Measurements from ENCODE around the gene LYZL6.
"Not testable (repeated sequence)": the region's sequence is repeated elsewhere in the genome, so short reads cannot be mapped to it uniquely, and the experiment has no call there.

LYZL6 gene

DNA sequence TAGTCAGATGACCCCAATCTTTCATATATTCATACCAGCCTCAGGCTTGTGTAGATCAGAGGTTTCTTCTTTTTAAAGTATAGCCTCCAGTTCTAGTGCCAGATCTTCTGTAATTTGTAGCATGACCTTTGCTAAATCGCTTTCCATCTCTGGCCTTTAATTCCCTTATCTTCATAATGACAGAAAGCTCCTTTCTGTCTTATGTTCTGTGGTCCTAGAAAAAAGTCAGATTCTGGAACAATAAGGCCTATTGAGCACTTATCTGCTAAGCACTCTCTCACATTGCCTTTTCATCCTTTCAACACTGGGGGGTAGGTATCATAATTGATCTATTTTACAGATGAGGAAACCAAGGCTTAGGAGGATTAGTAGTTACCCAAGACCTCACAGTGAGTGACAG is 28.6 kb upstream of the LYZL6 start:
- H3K36me3 ChIP-seq (replicated peaks), result no peaks in the 10 kb centered on the region
- no peak overlapping the region for H3K4me3 ChIP-seq
- H3K9me3 ChIP-seq, result no peaks in the 10 kb centered on the region
- H3K27me3 ChIP-seq (ENCODE audit: low read depth), result no peaks in the 10 kb centered on the region
- in situ Hi-C loops (cut with MboI; ENCODE audit: low sequenced_read_pairs), result loop anchor here (5.0 to 10.0 kb wide), 2 partner anchors 175 to 513 kb away; partner anchors contain the start of gene ZNHIT3
- H3K4me1 ChIP-seq, result no peaks in the 10 kb centered on the region
- no peak for DNase-seq (ENCODE audit: low spot score in 2 of 2)

DNA sequence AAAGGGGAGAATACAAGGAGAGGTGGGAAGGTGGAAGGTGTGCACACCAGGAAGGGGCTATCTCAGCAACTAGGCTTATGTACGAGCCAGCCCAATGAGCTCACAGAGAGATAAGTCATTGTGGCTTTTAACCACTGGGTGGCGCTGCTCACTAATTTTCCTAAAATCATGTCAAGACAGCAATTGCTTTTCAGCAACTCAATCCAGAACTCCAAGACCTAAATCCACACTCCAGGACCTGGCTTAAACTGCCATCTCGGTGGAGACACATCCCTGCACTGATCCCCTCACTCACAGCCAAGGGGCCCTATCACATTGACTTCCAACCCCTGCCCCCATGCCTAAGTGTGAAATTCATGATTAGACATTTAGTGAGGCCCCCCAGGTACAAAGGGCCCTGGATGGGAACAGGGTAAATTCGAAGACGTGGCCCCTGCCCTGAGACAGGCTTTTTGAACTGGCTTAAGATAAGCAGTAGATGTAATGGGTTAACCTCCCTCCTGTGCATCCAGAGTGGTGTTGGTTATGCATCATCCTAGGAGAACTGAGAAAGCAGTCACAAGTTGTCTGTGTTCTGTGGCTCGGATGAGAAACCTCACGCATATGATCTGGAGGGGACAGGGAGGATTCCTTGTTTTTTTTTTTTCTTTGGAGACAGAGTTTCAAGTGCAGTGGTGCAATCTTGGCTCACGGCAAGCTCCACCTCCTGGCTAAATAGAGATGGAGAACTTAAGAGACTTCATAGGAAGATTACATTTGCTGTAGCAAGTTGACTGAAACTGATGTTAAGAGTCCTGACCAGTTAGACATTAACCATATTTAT is 26.3 kb upstream of the LYZL6 start:
- Histone ChIP-seq H3K4me3 (no peak overlapping the region), H3K27me3 (ENCODE audit: low read depth) (no peaks in the 10 kb centered on the region), H3K9me3 (no peaks in the 10 kb centered on the region), H3K36me3 (replicated peaks) (no peaks in the 10 kb centered on the region), H3K4me1 (no peaks in the 10 kb centered on the region)
- peak; percentile 68 to 87 for DNase-seq (ENCODE audit: low spot score in 2 of 2)
- in situ Hi-C loops (cut with MboI; ENCODE audit: low sequenced_read_pairs), result loop anchor here (5.0 to 10.0 kb wide), 2 partner anchors 178 to 515 kb away; partner anchors contain the start of gene ZNHIT3

DNA sequence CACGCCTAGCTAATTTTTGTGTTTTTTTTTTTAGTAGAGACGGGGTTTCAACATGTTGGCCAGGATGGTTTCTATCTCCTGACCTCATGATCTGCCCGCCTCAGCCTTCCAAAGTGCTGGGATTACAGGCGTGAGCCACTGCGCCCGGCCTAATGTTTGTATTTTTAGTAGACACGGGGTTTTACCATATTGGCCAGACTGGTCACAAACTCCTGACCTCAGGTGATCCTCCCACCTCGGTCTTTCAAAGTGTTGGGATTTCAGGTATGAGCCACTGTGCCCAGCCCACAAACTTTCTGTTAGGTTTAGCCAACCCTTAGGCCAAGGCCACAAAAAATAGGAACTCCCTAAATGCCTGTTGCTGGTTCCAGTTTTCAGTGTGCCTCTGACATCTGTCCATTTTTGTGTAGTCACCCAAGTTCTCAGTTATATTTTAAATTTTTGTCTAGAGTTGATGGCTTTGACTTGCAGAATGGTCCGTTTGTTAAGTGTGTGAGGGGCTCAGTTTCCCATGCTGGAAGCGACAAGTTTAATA is 25.1 kb upstream of the LYZL6 start:
- H3K27me3 ChIP-seq (ENCODE audit: low read depth), result peaks cover 3% of the 10 kb centered on the region; the same call in 1 of the 2 replicates
- in situ Hi-C loops (cut with MboI; ENCODE audit: low sequenced_read_pairs), result no loop called here
- H3K9me3 ChIP-seq, result no peaks in the 10 kb centered on the region
- no peaks in the 10 kb centered on the region for H3K4me1 ChIP-seq
- no peaks in the 10 kb centered on the region for H3K36me3 ChIP-seq (replicated peaks)
- H3K4me3 ChIP-seq, result no peak overlapping the region
- no peak for DNase-seq (ENCODE audit: low spot score in 2 of 2)

DNA sequence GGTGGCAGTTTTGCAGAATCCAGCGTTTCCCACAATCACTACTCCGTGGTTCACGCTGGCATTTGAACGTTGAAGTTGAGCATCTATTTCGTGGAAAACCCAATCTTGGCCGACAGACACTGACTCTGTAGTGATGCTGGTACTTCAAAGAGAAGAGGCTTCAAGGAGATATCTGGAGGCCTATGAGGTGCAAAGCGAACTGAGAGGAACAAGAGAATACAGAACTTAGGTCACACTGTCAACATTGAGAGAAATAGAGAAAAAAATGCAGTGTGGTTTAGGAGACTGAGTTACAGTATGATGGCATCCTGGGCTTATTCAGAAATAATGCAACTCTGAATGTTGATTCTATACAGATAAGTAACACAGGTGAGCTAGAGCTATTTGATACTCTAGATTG is 21.8 kb upstream of the LYZL6 start:
- no peak for DNase-seq (ENCODE audit: low spot score in 2 of 2)
- no peak overlapping the region for H3K4me3 ChIP-seq
- H3K36me3 ChIP-seq (replicated peaks), result no peaks in the 10 kb centered on the region
- peaks cover 5% of the 10 kb centered on the region; the same call in 1 of the 2 replicates for H3K27me3 ChIP-seq (ENCODE audit: low read depth)
- in situ Hi-C loops (cut with MboI; ENCODE audit: low sequenced_read_pairs), result no loop called here
- no peaks in the 10 kb centered on the region for H3K4me1 ChIP-seq
- H3K9me3 ChIP-seq, result no peaks in the 10 kb centered on the region

DNA sequence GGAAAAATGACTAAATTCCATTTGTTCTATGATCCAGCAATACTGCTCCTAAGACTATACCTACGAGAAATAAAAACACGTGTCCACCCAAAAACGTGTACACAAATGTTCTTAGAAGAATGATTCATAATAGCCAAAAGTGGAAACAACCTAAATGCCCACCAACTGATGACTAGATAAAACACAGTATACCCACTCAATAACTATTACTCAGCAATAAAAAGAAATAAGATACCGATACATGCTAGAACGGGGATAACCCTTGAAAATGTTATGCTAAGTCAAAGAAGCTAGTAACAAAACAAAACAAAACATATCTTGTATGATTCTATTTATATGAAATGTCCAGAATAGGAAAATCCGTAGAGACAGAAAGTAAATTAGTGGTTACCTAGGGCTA is 20.1 kb upstream of the LYZL6 start:
- H3K27me3 ChIP-seq (ENCODE audit: low read depth), result peaks cover 10% of the 10 kb centered on the region; the same call in 1 of the 2 replicates
- H3K9me3 ChIP-seq, result no peaks in the 10 kb centered on the region
- H3K4me1 ChIP-seq, result no peaks in the 10 kb centered on the region
- no peak overlapping the region for H3K4me3 ChIP-seq
- no peaks in the 10 kb centered on the region for H3K36me3 ChIP-seq (replicated peaks)
- DNase-seq (ENCODE audit: low spot score in 2 of 2), result no peak
- in situ Hi-C loops (cut with MboI; ENCODE audit: low sequenced_read_pairs), result no loop called here

DNA sequence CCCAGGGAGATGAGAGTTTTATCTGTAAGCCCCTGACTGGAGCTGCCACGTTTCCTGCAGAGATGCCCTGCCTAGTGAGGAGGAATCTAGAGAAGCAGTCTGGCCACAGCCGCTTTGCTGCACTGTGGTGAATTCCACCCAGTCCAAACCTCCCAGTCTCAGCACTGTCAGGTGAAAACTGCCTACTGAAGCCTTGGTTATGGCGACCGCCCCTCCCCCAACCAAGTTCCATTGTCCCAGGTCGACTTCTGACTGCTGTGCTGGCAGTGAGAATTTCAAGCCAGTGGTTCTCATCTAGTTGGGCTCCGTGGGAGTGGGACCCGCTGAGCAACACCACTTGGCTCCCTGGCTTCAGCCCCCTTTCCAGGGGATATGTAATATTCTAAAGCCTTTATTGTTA is 10.2 kb upstream of the LYZL6 start:
- Histone ChIP-seq H3K9me3 (no peaks in the 10 kb centered on the region), H3K4me1 (no peaks in the 10 kb centered on the region), H3K27me3 (ENCODE audit: low read depth) (0 out of 2 replicates have a peak, but pooled peaks cover 2% of the 10 kb centered on the region), H3K36me3 (replicated peaks) (no peaks in the 10 kb centered on the region), H3K4me3 (no peak overlapping the region)
- in situ Hi-C loops (cut with MboI; ENCODE audit: low sequenced_read_pairs), result no loop called here
- DNase-seq (ENCODE audit: low spot score in 2 of 2), result no peak

DNA sequence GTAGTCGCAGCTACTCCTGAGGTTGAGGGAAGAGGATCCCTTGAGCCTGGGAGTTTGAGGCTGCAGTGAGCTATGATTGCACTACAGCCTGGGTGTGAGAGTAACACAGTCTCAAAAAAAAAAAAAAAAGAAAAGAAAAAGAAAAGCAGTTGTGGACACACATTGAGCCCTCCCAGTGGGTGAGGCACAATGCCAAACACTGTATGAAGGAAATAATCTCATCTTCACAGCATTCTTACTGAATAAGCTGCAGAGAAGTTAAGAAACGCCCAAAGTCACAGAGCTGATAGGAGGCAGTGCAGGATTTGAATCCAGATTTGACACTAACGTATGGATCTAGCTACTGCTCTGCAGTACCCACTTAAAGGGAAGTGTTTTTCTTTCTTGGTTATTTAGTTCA is 5.9 kb upstream of the LYZL6 start:
- in situ Hi-C loops (cut with MboI; ENCODE audit: low sequenced_read_pairs), result no loop called here
- H3K4me3 ChIP-seq, result no peak overlapping the region
- H3K36me3 ChIP-seq (replicated peaks), result no peaks in the 10 kb centered on the region

DNA sequence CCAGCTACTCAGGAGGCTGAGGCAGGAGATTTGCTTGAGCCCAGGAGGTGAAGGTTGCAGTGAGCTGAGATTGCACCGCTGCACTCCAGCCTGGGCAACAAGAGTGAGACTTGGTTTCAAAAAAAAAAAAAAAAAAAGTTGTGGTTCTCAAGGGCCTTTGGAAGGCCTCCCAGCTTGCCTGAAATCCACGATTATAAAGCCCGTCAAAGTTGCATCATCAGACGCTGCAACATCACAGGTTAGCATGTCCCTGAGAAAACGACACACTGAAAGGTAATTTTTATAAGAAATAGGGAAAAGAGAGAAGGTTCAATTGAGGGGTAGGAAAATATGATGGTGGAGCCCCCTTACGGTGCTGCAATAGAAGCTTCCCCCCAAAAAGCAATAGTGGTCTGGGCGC is 4.6 kb upstream of the LYZL6 start:
- in situ Hi-C loops (cut with MboI; ENCODE audit: low sequenced_read_pairs), result no loop called here
- Histone ChIP-seq H3K4me3 (no peak overlapping the region), H3K4me1 (no peaks in the 10 kb centered on the region), H3K36me3 (replicated peaks) (no peaks in the 10 kb centered on the region), H3K27me3 (ENCODE audit: low read depth) (no peaks in the 10 kb centered on the region), H3K9me3 (no peaks in the 10 kb centered on the region)
- DNase-seq (ENCODE audit: low spot score in 2 of 2), result no peak

More for the DNA sequence above, 5.9 kb upstream of the LYZL6 start:
- H3K27me3 ChIP-seq (ENCODE audit: low read depth), result no peaks in the 10 kb centered on the region
- H3K4me1 ChIP-seq, result no peaks in the 10 kb centered on the region
- no peaks in the 10 kb centered on the region for H3K9me3 ChIP-seq
- DNase-seq (ENCODE audit: low spot score in 2 of 2), result no peak

DNA sequence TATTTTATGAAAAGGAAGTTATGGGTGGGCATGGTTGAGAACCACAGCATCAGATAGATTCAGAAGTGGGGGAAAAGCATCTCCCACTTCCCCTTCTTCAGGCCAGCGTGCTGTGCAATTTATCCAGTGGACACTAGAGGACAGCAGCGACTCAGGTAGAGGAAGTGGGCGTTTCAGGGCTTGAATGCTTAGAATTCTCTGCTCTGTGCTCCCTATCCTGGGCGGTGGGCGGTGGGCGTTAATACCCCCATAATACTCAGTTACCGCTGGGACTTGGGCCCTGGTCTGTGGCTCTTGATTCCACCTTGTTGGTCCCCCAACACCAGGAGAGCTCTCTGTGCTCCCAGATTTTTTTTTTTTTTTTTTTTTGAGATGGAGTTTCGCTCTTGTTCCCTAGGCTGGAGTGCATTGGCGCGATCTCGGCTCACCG is 3.7 kb upstream of the LYZL6 start:
- in situ Hi-C loops (cut with MboI; ENCODE audit: low sequenced_read_pairs), result no loop called here
- H3K4me3 ChIP-seq, result 0 out of 2 replicates have a peak overlapping the region, but pooled peaks have one; percentile 13
- no peaks in the 10 kb centered on the region for H3K36me3 ChIP-seq (replicated peaks)
- H3K9me3 ChIP-seq, result no peaks in the 10 kb centered on the region
- peak; percentile 50 to 76 for DNase-seq (ENCODE audit: low spot score in 2 of 2)
- no peaks in the 10 kb centered on the region for H3K4me1 ChIP-seq
- no peaks in the 10 kb centered on the region for H3K27me3 ChIP-seq (ENCODE audit: low read depth)

DNA sequence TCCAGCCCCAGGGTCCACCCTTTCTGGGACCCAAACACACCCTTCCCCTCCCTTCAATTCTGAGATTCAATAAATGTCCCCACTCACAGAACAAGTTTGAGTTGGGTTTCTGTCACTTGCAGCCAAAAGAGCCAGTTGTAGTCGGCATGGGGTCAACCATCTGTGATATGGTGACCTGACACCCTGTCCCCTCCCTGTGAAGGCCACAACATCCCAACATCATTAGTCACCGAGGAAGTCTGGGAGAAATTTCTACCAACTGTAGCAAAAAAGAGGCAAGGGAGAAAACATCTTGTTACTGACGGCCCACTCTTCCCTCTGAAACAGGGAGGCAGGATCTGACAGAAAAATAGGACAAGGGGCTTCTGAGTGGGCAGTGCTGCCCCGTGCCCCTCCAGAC is 638 bp upstream of the LYZL6 start:
- in situ Hi-C loops (cut with MboI; ENCODE audit: low sequenced_read_pairs), result no loop called here
- DNase-seq (ENCODE audit: low spot score in 2 of 2), result no peak
- Histone ChIP-seq H3K9me3 (no peaks in the 10 kb centered on the region), H3K36me3 (replicated peaks) (no peaks in the 10 kb centered on the region), H3K4me3 (no peak overlapping the region), H3K27me3 (ENCODE audit: low read depth) (no peaks in the 10 kb centered on the region), H3K4me1 (no peaks in the 10 kb centered on the region)

DNA sequence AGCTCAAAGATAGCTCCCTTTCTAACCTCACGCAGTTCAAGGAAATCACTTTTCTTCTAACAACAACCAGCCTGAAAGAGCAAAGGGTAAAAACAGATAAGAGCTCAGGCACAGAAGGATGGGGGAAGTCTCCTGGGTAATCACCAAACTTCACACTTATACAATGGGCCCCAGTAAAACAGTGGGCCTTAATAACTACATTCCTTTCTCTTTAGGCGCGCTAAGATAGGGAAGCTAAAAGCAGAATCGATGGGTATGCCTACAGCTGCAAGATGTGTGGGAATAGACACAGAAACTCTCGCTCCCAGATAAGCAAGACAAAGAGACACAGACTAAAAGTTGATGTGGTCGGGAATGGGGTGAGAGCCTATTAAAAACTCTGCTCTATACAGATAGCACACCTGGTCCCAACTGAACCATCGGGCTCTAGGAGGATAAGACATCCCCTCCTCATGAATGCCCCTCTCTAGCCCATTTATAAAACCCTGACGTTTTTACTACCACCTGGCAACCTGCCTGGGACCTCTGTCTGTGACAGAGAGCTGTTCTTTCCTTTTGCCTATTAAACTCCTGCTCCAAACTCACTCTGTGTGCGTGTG is 826 bp downstream of the LYZL6 start:
- H3K4me1 ChIP-seq, result no peaks in the 10 kb centered on the region
- H3K36me3 ChIP-seq (replicated peaks), result no peaks in the 10 kb centered on the region
- H3K27me3 ChIP-seq (ENCODE audit: low read depth), result no peaks in the 10 kb centered on the region
- H3K9me3 ChIP-seq, result no peaks in the 10 kb centered on the region
- no peak overlapping the region for H3K4me3 ChIP-seq
- in situ Hi-C loops (cut with MboI; ENCODE audit: low sequenced_read_pairs), result no loop called here
- DNase-seq (ENCODE audit: low spot score in 2 of 2), result no peak

DNA sequence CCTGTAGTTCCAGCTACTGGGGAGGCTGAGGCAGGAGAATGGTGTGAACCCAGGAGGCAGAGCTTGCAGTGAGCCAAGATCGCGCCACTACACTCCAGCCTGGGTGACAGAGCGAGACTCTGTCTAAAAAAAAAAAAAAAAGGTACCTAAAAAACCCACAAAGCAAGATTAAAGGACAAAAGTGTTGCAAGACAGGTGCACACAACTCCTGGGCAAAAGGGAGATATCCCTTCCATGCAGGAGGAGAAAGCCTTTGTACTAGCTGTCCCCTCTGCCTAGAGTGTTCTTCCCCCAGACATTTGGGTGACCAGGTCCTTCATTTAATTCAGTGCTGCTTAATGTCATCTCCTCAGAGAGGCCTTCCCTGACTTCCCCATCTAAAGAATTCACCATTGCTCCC is 5.0 kb downstream of the LYZL6 start:
- H3K4me3 ChIP-seq; H3K27me3 ChIP-seq (ENCODE audit: low read depth); in situ Hi-C loops (cut with MboI; ENCODE audit: low sequenced_read_pairs); H3K4me1 ChIP-seq; H3K36me3 ChIP-seq (replicated peaks); DNase-seq (ENCODE audit: low spot score in 2 of 2); H3K9me3 ChIP-seq: not testable (repeated sequence)

DNA sequence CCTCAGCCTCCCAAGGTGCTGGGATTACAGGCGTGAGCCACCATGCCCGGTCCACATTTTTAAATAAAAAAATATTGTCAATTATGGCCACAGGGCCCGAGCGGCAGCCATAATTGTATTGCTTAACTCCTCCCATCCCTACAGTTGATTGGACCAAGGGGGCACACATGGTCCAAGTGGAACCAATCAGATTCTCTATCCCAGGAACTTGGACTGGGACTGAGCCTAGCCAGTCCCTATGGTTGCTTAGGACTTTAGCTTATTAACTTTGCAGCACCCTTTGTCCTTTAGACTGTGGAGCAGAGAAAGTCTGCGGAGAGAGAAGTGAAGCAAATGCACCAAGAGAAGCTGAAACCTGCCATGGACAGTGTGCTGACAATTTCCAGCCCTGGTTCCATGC is 7.5 kb downstream of the LYZL6 start:
- DNase-seq (ENCODE audit: low spot score in 2 of 2), result no peak
- no peak overlapping the region for H3K4me3 ChIP-seq
- in situ Hi-C loops (cut with MboI; ENCODE audit: low sequenced_read_pairs), result no loop called here
- no peaks in the 10 kb centered on the region for H3K9me3 ChIP-seq
- no peaks in the 10 kb centered on the region for H3K4me1 ChIP-seq
- no peaks in the 10 kb centered on the region for H3K36me3 ChIP-seq (replicated peaks)
- H3K27me3 ChIP-seq (ENCODE audit: low read depth), result no peaks in the 10 kb centered on the region

DNA sequence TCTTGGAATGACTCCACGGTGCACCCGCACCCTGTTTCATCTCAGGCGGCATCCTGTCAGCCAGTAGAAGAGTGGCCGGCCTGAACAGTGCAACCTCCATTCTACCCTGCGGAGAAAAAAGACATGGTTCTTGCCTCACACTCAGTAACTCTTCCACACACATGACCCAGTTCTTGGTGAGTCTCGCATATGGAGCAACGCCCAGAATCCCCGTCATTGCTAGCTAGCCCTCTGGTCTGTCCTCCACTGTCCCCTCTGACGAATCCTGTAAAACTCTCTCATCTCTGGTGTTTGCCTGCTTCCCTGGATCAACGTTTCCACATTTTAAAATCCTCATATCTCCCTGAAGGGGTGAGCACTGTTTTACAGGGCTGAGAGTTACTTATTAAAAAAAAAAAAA is 8.8 kb downstream of the LYZL6 start:
- H3K9me3 ChIP-seq, result no peaks in the 10 kb centered on the region
- in situ Hi-C loops (cut with MboI; ENCODE audit: low sequenced_read_pairs), result no loop called here
- peaks cover 9% of the 10 kb centered on the region for H3K4me1 ChIP-seq
- H3K36me3 ChIP-seq (replicated peaks), result no peaks in the 10 kb centered on the region
- DNase-seq (ENCODE audit: low spot score in 2 of 2), result no peak
- H3K27me3 ChIP-seq (ENCODE audit: low read depth), result no peaks in the 10 kb centered on the region
- no peak overlapping the region for H3K4me3 ChIP-seq

Data from HAP-1 (cell line).